ENCODE measurements around the gene WARS2.

DNA sequence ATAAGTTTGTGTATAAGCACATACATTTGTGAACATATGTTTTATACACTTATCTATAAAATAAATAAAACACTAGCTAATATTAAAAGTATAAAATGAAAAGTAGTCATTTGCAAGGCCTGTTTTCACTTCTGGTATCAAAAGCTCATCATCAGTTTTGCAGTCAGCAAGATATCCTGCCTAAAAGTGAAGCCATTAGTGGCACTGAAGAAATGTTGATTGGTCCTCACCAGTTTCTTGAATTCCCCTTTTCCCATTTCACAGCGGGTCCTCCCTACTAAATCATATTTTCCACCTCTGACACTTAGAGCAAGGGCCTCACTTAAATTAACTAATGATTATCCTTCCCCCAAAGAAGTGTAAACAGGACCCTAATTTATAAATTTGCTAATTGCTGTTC is 159.0 kb downstream of the WARS2 start:
- TF ChIP-seq GATA2 (IDR thresholded peaks at IDR 0.05; ENCODE audit: low read depth, low read length) (no peak), GATA3 (IDR thresholded peaks at IDR 0.05; ENCODE audit: low read depth, low read length) (no peak)

Data from SH-SY5Y (cell line).